GM18526 (cell line): ENCODE measurements around the gene NR1H2.

Experiments
- POLR2A ChIP-seq: IDR thresholded peaks from 3 replicates; pipeline ENCODE4 v1.6.1; 2011; ENCODE audit not compliant: insufficient read length; ENCODE audit errors: extremely low read depth

The NR1H2 gene

DNA sequence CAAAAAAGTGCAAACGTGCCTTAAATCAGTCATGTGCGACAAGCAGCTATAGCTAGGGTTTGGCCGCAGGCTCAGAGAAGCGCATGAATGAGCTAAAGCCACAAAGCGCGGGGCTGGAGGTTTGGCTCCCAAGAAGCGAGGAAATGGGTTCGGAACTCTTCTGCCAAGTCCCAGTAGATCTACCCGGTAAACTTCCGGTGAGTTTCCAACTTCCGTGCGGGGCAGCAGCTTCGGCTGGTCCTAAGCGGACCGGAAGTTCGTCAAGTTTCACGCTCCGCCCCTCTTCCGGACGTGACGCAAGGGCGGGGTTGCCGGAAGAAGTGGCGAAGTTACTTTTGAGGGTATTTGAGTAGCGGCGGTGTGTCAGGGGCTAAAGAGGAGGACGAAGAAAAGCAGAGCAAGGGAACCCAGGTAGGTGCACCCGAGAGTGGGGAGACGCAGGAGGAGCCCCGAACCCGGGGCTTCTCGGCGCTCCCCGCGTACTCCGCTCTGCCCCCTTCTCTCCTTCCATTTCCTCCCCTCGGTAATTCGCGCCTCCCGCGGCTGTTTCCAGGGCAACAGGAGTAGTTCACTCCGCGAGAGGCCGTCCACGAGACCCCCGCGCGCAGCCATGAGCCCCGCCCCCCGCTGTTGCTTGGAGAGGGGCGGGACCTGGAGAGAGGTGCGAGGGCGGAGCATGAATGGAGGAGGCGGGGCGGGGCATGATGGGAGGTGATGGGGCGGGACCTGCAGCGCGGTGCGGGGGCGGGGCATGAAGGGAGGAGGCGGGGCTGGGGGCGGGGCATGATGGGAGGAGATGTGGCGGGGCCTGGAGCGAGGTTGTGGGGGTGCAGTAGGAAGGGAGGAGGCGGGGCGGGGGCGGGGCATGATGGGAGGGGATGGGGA is at the start of gene NR1H2:
NR1H2 (plus strand) TSS at position 292 of the 885 bp plus-strand sequence. CDS start 1,149 bp downstream, outside the sequence.
- TF ChIP-seq POLR2A: peak; percentile 58

DNA sequence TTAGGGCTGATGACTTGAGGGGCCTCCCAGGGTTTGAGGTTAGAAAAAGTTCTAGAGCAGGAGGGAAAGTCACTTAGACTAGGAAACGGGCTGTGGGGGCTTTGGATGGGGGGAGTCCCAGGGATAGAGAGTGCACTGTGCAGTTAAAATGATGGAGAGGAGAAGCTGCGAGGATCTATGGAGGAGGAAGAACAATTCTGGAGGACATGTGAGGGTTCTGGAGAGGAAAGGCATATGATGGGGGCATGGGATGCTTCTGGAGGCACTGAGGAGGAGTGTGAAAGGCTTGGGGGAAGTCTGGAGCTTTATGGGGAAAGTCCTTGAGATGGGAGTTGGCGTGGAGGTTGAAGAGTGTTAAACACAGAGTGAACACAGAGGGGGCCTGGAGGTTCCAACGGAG is 49.2 kb upstream of the NR1H2 start:
- TF ChIP-seq POLR2A: no peak

DNA sequence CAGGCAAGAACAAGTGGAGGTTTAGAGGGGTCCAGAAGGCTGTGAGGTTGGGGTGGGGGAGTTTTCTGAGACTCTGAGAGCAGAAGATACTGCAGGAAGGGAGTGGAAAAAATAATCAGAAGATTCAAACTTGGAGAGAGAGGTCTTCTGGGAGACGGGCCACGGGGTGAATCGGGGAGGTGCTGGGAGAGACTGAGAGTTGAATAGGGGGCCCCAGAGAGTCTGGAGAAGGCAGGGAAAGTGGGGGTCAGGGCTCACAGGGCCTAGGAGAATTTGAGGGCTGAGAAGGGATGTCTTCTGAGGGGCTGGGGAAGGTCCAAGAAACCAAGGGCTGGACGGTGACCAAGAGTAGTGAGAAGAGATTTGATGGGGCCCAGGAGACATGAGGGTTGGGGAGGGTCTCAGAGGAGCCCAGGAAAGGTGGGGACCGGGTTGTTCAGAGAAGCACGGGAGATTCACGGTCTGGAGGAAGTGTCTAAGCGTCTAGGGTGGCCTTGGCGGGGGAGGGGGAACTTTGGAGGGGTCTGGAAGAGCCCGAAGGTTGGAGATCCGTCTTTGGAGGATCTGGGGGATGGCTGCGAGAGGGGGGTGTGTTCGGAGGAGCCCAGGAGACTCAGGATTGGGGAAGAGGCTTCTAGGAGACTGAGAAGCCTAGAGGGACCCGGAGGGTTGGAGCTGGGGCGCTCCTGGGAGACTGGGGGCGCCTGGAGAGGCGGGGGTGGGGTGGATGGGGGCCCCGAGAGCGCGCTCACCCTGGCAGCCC is 48.6 kb upstream of the NR1H2 start:
- no peak for TF ChIP-seq POLR2A

DNA sequence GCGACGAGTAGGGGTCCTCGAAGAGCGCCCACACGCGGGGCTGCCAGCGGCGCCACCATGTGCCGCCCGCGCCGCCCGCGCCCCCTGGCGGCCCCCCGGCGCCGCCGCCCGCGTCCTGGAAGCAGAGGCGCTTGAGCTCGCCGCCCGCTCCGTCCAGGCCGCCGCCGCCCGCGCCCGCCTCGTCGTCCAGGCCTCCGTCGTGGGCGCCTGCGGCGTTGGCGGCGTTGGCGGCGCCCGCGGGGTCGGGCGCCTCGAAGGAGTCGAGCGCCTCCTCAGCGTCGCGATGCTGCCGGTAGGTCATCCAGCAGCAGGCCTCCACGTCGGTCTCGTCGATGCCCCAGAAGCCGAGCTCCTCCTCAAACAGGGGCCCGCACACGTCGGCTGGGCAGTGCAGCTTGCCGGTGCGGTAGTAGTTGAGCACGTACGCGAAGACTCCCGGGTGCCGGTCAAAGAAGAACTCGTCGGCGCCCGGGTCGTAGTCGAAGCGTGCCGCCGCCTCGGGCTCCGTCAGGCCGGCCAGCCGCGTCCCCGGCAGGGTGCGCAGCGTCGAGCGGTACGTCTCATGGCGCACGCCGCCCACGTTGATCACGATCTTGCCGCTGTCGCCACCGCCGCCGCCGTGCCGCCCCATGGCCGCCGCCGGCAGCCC is 47.9 kb upstream of the NR1H2 start:
- no peak for TF ChIP-seq POLR2A

DNA sequence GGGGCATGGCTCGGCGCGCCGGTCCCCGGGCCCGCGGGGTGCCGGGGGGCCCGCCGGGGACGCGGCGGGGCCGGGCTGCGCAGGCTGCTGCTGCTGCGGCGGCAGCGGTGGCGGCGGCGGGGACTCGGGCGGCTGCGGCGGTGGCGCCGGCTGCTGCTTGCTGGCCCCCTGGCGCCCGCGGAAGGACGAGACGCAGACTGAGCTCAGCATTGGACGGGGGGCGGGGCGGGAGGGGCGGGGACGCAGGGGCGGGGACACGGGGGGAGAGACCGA is 47.4 kb upstream of the NR1H2 start:
- no peak for TF ChIP-seq POLR2A

GRCh38 chr19:50329146-50329925 is 46.9 kb upstream of the NR1H2 start, which contains the start of gene KCNC3:
TSS of gene KCNC3 (minus strand) at chr19:50329377. CDS start at chr19:50329082, 295 bp downstream.
- peak; percentile 30 for TF ChIP-seq POLR2A

DNA sequence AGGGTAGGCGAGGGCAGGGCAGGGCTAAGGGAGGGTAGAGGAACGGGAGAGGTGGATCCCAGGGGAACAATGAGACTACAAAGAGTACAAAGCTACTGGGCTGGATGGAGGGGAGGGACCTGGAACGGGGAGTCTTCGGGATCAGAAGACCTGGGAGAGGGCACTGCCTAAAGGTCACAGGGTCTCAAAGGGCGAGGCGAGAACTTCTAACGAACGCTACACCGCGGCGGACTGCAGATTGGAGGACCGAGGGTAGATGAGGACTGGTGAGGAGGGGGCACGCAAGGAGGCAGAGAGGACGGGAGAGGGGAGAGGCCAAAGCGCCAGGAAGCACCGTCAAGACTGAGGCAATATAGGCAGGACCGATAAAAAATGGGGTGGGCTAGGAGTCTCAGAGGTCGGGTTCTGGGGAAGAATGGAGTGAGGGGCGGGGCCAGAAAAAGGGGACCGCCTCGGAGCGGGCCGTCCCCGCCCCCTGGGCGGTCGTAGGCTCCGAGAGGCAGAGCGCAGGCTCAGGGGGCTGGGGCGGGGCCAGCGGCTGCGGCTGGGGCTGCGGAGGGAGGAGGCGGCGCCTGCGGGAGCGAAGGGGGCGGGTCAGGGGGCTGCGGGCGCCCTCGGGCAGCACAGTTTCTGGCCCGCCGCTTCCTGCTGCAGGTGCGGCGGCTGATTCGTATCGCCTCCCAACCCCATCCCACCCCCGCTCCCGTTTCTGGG is 45.7 kb upstream of the NR1H2 start:
- TF ChIP-seq POLR2A: peak; percentile 25

DNA sequence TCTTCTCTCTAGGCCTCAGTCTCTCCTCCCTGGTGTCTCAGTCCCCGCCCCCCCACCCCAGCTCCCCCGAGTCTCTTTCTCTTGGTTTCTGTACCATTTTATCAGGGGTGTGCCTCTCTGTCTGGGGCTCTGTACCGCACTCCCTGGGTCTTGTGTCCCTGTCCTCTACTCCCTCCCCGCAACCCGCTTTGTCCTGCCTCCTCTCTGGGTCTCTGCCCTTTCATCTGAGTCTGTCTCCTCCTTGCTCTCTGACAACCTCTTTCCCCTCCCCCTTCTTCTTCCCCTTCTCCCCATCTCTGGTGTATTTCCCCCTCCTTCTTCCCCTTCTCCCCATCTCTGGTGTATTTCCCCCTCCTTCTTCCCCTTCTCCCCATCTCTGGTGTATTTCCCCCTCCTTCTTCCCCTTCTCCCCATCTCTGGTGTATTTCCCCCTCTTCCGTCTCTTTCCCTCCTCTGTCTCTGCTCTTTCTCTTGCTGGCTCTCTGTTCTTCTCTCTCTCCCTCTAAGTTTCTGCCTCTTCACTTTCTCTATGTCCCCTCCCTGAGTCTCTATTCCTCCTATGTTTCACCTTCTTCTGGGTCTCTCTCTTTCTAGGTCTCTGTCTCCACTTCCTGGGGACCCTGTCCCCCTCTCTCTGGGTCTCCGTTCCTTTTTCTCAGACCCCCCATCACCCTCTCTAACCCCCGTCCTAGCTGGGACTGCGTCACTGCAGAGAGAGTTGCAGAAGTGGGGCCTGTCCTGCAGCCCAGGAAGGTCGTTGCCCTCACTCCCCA is 44.9 kb upstream of the NR1H2 start:
- no peak for TF ChIP-seq POLR2A

DNA sequence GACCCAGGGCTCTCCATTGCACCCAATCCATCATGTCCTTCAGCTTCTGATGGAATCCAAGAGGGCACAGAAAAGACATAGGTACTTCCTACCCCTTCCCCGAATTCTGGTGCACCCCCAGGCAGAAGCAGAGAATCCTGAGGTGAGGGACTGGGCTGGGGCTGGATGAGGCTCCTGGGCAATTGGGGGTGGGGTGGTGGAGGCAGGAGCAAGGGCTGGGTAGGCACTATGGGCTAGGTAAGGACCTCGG is 44.3 kb upstream of the NR1H2 start:
- no peak for TF ChIP-seq POLR2A

DNA sequence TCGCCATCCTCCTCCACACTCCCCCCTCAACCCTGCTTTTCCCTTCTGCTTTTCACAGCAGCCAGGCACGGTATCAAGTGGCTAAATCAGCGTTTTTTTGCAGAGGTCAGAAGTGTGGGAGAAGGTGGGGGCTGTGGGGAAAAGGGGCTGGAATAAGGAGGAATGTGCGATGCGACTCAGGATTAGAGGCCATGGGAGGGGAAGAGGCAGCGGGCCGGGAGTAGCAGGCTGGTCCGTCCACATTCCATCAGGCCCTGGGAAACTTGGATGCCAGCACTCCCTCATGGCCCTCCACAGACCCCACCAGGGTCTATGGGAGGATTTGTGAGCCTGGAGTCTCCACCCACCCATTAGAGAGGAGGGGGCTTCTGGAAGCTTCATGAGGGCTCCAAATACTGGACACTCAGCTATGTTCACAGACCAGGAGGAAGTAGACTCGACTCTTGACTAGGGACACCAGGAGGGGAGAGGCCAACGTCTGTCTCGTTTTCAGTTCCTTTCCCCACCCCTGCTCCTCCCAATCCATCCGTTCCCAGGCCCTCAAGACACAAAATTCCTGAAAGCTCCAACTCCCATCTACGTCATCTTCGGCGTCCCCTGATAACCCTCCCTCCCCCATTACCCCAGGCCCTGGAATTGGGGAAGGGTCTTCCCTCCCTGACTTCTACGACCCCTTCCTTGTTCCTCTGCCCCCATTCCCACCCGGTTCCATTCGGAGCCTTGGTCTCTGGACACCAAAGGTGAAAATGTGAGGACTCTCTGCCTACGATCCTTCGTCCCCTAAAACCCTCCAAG is 43.8 kb upstream of the NR1H2 start:
- TF ChIP-seq POLR2A: no peak

DNA sequence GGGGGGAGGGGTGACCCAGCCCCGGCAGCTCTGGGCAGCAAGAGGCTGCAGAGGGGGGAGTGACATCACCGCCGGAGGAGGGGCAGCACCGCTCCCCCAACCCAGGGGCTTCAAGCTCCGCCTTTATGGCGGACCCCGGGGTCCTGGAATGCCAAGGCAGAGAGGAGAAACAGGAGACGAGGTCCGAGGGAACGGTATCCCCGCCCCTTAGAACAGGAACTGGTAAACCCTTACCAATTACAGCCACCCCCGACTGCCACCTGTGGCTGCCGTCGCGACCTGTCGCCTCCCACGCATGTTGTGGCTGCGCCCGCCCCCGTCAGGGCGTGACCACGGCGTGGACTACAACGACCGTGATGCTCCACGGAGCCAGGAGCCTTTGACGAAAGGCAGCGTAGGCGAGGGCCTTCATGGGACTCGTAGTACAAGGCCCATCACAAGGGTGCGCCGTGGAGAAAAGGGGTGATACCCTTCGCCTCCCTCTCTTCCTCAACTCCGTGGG is 43.0 kb upstream of the NR1H2 start:
- TF ChIP-seq POLR2A: peak; percentile 22

DNA sequence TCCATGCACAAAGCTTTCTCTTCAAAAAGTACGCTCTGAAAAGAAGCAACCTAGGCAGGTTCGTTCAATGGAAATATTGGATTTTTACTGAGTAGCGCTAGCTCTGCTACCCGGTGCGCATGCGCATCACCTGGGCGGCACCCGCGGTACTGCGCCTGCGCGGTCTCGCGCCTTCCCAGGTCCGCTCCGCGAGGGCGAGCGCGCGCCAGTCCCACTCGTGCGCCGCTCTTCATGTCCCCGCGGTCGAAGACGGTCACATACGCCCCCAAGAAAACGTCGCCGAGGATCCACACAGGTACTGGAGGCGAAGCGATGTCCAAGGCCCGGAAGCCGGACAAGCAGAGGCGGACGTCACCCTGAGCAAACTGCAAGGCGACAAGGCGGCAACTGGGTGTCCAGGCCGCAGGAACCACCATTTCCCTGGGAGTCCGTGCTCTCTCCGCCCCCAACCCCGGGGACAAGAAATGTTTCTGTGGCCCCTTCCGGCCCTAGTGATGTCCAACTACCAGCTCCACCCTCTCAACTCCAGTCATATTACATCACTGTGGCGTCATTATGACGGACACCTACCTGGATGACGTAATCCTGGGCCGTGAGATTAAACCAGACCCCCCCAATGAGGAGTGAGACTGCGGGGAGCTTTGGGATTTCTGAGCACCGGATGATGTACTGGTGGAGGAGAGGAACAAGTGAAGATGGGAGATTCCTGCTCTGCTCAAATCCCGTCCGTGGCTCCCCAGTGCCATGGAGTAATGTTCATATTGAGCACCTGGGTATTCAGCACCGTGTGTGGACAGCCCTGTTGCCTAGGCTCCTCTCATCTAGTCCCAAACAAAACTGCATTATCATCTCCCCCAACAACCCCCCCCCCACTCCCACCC is 42.3 kb upstream of the NR1H2 start:
- peak; percentile 40 for TF ChIP-seq POLR2A
